HL-60 (cell line): ENCODE results near the gene IRF2.

Experiments used
- CTCF ChIP-seq: IDR thresholded peaks from one replicate; pipeline ENCODE4 v1.5.1; 2011; ENCODE audit warnings: low read length, control low read depth, inconsistent platforms; ENCODE audit not compliant: insufficient read depth
- GABPA ChIP-seq: IDR thresholded peaks from 2 replicates; pipeline ENCODE4 v1.6.1; 2012; ENCODE audit warnings: low read depth
- POLR2AphosphoS5 ChIP-seq: IDR thresholded peaks from 2 replicates; pipeline ENCODE4 v1.6.1; 2012; ENCODE audit warnings: low read depth
- SPI1 ChIP-seq: IDR thresholded peaks from 2 replicates; pipeline ENCODE4 v1.6.1; 2012; ENCODE audit warnings: low read depth, mild to moderate bottlenecking, borderline replicate concordance
- TF ChIP-seq, protein P1 (sequence below): IDR thresholded peaks from 2 replicates; pipeline ENCODE4 v1.6.1; 2012; ENCODE audit warnings: low read depth; ENCODE audit not compliant: insufficient replicate concordance

- TF ChIP-seq CTCF, result no peak
- TF ChIP-seq, protein P1, sequence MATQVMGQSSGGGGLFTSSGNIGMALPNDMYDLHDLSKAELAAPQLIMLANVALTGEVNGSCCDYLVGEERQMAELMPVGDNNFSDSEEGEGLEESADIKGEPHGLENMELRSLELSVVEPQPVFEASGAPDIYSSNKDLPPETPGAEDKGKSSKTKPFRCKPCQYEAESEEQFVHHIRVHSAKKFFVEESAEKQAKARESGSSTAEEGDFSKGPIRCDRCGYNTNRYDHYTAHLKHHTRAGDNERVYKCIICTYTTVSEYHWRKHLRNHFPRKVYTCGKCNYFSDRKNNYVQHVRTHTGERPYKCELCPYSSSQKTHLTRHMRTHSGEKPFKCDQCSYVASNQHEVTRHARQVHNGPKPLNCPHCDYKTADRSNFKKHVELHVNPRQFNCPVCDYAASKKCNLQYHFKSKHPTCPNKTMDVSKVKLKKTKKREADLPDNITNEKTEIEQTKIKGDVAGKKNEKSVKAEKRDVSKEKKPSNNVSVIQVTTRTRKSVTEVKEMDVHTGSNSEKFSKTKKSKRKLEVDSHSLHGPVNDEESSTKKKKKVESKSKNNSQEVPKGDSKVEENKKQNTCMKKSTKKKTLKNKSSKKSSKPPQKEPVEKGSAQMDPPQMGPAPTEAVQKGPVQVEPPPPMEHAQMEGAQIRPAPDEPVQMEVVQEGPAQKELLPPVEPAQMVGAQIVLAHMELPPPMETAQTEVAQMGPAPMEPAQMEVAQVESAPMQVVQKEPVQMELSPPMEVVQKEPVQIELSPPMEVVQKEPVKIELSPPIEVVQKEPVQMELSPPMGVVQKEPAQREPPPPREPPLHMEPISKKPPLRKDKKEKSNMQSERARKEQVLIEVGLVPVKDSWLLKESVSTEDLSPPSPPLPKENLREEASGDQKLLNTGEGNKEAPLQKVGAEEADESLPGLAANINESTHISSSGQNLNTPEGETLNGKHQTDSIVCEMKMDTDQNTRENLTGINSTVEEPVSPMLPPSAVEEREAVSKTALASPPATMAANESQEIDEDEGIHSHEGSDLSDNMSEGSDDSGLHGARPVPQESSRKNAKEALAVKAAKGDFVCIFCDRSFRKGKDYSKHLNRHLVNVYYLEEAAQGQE, result no peak
- no peak for TF ChIP-seq POLR2AphosphoS5
- no peak for TF ChIP-seq GABPA
- TF ChIP-seq SPI1, result no peak
Measured at GRCh38 chr4:184499996-184500395, 25.6 kb upstream of the IRF2 start.
